AG09309 (cell line): ENCODE data around the gene OAT.

Source experiments
- DNase-seq: peaks from one replicate; pipeline ENCODE4 v3.0.0-alpha.2; 2010; ENCODE audit warnings: low read depth
- H3K4me3 ChIP-seq: 2 replicates; pipeline ENCODE4 v1.5.1; 2011; ENCODE audit warnings: mild to moderate bottlenecking, low read depth, low read length, moderate library complexity; ENCODE audit not compliant: control insufficient read depth
- CTCF ChIP-seq: IDR thresholded peaks from 2 replicates; pipeline ENCODE4 v1.5.1; 2011; ENCODE audit warnings: mild to moderate bottlenecking, low read depth, low read length, inconsistent platforms; ENCODE audit not compliant: insufficient read depth, control insufficient read depth; ENCODE audit errors: missing control alignments

Gene OAT

DNA sequence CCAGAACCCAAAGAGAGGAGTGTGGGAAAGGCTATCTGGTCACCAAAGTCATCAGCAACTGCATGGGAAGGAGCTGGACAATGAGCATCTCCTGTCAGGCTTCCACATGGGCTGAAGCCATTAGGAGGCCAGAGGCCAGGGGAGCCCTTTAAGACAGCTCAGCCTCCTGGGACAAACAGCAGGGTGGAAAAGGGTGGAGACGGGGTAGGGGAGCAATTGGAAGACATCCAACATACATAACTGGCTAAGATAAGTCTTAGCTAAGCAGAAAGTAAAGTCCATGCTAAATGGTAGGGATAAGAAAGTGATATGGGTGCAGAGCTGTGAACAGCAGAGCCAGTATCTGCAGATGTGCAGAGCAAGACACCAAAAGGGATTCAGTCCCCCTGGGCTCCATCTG, 1.5 kb upstream of the OAT start:
- no peak for TF ChIP-seq CTCF
- no peak for DNase-seq
- no peak overlapping the region for H3K4me3 ChIP-seq

GRCh38 chr10:124419635-124420034, 912 bp upstream of the OAT start:
- DNase-seq: no peak
- H3K4me3 ChIP-seq: no peak overlapping the region
- no peak for TF ChIP-seq CTCF

- no peak for DNase-seq
- H3K4me3 ChIP-seq: peak overlapping the region; percentile 61
- no peak for TF ChIP-seq CTCF
Measured at GRCh38 chr10:124417895-124418725, 613 bp downstream of the OAT start.

- H3K4me3 ChIP-seq: no peak overlapping the region
- peak; percentile 51 for DNase-seq
- TF ChIP-seq CTCF: no peak
Measured at GRCh38 chr10:124416733-124417132, 2.0 kb downstream of the OAT start.

- no peak overlapping the region for H3K4me3 ChIP-seq
- no peak for DNase-seq
- TF ChIP-seq CTCF: no peak
Measured at GRCh38 chr10:124415210-124415609, 3.5 kb downstream of the OAT start.

DNA sequence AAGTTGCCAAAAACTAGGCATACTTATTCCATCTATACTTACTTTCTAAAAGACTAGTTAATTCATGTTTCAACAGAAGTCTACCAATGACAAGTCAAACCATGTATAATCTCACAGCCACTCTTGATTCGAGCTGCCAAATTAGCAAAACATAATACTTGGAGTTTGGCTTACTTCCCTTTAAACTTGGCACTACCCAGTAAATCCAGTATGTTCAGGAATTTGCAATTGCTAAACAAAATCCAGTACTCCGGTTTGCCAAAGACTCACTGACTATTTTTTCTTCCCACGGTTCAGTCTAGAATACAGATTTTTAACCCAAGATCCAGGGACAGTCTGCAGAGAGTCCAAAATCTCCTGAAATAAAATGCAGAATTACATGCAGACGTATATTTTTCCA, 4.6 kb downstream of the OAT start:
- DNase-seq: peak; percentile 23
- H3K4me3 ChIP-seq: no peak overlapping the region
- no peak for TF ChIP-seq CTCF

- TF ChIP-seq CTCF: no peak
- H3K4me3 ChIP-seq: no peak overlapping the region
- DNase-seq: no peak
Measured at GRCh38 chr10:124409696-124410095, 9.0 kb downstream of the OAT start.
